ENCODE measurements around the gene TRIM58.

GRCh38 chr1:247923941-247924340 is 67.0 kb downstream of the TRIM58 start:
- TF ChIP-seq POLR2A (IDR thresholded peaks at IDR 0.05; ENCODE audit: low read depth, low read length) (no peak), POLR2AphosphoS5 (IDR thresholded peaks at IDR 0.05; ENCODE audit: low read depth, low read length) (no peak), TAF1 (IDR thresholded peaks at IDR 0.05; ENCODE audit: low read depth, low read length) (no peak)

Data from GM12891 (cell line).